Astrocyte (in vitro differentiated cells and primary cell): Measurements from ENCODE around the gene STK24.

Experiments
- EZH2 ChIP-seq: IDR thresholded peaks from 2 replicates; pipeline ENCODE4 v1.6.1; 2012; ENCODE audit warnings: mild to moderate bottlenecking, low read length, inconsistent platforms; ENCODE audit not compliant: insufficient read depth
- TF ChIP-seq, protein P1 (sequence below): IDR thresholded peaks from 2 replicates; pipeline ENCODE4 v1.5.1; 2011; ENCODE audit warnings: low read depth, mild to moderate bottlenecking, inconsistent platforms, low read length, moderate library complexity; ENCODE audit not compliant: insufficient read depth

DNA sequence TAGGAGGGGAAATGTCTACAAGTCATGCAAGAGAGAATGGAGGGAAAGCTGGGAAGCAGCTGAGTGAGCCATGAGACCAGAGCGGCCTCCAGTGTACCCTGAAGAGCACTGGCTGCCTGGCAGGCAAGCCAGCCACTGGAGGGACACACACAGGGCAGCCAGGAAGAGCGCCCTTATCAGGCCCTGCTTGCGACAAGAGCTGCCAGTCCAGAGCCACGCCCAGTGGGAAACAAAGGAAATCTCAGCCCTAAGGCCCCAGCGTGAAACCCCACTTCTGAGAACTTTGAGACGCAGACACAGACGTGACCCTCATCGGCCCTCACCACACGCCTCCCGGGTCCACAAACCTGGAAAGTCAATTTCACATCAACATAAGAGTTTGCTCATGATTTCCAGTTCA lies 105.0 kb downstream of the STK24 start:
- TF ChIP-seq, protein P1, sequence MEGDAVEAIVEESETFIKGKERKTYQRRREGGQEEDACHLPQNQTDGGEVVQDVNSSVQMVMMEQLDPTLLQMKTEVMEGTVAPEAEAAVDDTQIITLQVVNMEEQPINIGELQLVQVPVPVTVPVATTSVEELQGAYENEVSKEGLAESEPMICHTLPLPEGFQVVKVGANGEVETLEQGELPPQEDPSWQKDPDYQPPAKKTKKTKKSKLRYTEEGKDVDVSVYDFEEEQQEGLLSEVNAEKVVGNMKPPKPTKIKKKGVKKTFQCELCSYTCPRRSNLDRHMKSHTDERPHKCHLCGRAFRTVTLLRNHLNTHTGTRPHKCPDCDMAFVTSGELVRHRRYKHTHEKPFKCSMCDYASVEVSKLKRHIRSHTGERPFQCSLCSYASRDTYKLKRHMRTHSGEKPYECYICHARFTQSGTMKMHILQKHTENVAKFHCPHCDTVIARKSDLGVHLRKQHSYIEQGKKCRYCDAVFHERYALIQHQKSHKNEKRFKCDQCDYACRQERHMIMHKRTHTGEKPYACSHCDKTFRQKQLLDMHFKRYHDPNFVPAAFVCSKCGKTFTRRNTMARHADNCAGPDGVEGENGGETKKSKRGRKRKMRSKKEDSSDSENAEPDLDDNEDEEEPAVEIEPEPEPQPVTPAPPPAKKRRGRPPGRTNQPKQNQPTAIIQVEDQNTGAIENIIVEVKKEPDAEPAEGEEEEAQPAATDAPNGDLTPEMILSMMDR, result no peak
- TF ChIP-seq EZH2, result no peak
